NOMO-1 (cell line): ENCODE measurements around the gene HSD3B7.
"Not testable (repeated sequence)": the region's sequence is repeated elsewhere in the genome, so short reads cannot be mapped to it uniquely, and the experiment has no call there.

Source experiments
- DNase-seq, 2 experiments: peaks; one replicate each; lab custom pipeline; 2025; ENCODE audit not compliant: unreplicated experiment in 2 of 2; lab: John Stamatoyannopoulos, UW

HSD3B7 gene

DNA sequence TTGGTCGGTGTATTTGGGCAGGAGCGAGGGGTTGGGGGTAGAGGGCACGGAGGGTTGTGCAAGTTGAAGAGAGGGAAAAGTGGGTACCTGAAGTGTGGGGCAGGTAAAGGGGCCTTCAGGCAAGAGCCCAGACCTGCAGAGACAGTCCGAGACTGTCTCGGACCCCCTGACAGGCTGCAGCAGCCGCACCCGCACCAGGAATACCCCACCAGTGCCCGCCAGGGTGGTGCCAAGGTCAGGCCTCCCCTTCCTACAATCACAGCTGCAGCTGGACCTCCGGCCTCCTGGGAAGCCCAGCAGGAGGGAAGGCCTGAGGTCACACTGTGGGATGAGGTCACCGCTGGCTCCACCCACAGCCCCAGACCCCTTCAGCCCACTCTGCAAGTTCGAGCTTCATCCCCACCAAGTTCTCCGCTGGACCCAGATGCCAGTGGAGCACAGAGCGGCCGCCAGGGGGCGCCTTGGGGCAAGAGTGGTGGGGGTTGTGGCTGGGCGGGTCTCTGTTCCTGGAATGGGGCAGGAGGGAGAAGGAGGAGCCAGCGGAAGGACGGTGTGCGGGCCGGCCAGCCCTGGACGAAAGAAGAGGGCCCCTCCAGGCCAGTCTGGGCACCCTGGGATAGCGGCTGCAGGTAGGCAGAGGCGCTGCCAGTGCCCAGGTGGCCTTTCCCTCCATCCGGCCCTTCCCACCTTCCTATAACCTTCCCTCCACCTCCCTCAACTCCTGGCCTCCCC lies at the start of gene HSD3B7:
HSD3B7 (plus strand) TSS at position 539 of the 732 bp plus-strand sequence. CDS start 452 bp downstream, outside the sequence.
- peak; percentile 68 to 80 for DNase-seq

DNA sequence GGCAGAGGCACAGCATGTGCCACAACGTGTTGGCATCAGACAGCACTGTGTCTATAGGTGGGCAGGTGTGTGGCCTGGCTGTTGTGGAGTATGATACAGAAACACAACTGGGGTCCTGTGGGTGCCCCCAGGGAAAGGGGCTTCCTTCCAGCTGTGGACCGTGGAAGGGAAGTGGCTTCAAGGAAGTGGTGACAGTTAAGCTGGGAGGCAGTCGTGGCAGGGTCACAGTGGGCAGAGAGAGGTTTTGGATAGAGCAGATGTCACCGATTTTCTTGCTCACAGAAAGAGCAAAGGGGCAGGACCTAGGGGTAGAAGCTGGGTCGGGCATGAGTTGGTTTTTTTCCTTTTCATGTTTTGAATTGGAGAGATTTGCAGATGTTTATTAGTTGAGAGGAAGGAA lies 47.3 kb upstream of the HSD3B7 start:
- DNase-seq: no peak

GRCh38 chr16:30939571-30939970 lies 45.4 kb upstream of the HSD3B7 start:
- DNase-seq: not testable (repeated sequence)

DNA sequence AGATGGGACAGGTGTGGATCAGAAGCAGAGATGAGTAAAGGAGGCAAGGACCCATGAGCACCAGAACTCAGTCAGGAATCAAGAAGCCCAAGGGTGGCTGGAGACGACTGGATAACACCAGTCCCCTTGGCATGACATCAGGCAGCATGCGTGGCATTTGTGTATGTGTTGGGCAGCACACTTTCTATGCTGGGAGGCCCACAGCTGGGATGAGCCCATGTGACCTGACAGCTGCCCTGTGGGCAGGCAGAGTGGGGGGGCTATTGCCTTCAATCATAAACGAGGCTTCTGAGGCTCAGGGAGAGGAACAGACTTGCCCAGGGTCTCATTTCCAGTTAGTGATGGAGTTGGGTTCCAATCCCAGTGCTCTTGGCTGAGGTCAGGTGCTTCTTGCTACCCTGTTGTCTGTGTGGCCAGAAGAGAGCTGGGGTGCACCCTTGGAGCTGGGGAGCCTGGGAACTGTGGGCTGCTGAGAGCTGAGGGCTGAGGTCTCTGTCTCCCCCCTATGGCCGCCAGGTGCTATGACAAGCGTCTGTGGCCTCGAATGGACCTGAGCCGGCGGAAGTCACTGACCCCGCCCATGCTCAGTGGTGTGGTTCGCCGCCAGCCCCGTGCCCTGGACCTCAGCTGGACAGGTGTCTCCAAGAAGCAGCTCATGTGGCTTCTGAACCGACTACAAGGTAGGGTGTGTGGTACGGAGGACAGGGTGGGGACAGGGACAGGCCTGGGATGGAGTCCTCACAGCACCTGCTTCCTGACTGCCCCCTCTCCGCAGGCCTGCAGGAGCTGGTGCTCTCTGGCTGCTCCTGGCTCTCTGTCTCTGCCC lies 43.2 kb upstream of the HSD3B7 start:
- DNase-seq: peak; percentile 64 to 79

- DNase-seq: no peak
These were observed 42.6 kb upstream of the HSD3B7 start for GRCh38 chr16:30942426-30942806.

GRCh38 chr16:30944352-30944751 lies 40.7 kb upstream of the HSD3B7 start:
- no peak for DNase-seq

GRCh38 chr16:30946671-30947540 lies 38.1 kb upstream of the HSD3B7 start:
- no peak for DNase-seq

DNA sequence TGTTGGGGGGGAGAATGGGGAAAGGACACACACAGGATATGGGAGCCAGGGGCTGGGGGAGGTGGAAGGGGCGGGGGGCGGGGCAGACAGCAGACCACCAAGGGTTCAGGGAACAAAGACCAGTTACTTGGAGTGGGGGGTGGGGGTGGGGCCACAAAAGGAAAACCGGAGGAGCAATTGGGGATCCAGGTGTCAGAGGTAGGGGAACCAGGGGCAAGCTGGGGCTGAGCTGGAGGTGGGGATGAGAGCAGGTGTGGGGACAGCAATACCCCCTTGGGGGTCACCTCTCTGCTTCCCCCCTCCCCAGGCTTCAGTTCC lies 37.5 kb upstream of the HSD3B7 start:
- DNase-seq: no peak

GRCh38 chr16:30947859-30948666 lies 36.9 kb upstream of the HSD3B7 start:
- DNase-seq: no peak

- peak; percentile 81 to 82 for DNase-seq
These were observed 36.0 kb upstream of the HSD3B7 start, which contains the start of gene ORAI3 for GRCh38 chr16:30948667-30949649. Gene ORAI3 (plus strand): TSS chr16:30949068. CDS start chr16:30949290, 222 bp downstream.

- DNase-seq: peak; percentile 21 to 42
These were observed 35.1 kb upstream of the HSD3B7 start for GRCh38 chr16:30949650-30950515.

- DNase-seq: no peak
These were observed 34.4 kb upstream of the HSD3B7 start for GRCh38 chr16:30950516-30951065.

GRCh38 chr16:30951193-30951592 lies 33.8 kb upstream of the HSD3B7 start:
- no peak for DNase-seq

DNA sequence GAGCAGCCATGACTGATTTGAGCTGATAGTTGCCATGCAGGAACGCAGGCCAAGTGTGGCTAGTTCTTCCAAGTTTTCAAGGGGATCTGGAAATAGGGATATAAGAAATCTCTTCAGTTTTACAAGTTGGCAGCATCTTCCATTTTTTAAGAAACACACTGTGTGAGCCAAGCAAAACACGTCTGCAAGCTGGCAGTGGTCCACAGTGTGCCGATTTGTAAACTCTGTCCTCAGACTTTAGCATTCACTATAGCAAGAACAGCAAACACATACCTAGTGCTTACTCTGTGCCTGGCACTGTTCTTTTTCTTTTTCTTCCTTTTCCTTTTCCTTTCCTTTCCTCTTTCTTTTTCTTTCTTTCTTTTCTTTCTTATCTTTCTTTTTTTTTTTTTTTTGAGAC lies 33.3 kb upstream of the HSD3B7 start:
- no peak for DNase-seq

DNA sequence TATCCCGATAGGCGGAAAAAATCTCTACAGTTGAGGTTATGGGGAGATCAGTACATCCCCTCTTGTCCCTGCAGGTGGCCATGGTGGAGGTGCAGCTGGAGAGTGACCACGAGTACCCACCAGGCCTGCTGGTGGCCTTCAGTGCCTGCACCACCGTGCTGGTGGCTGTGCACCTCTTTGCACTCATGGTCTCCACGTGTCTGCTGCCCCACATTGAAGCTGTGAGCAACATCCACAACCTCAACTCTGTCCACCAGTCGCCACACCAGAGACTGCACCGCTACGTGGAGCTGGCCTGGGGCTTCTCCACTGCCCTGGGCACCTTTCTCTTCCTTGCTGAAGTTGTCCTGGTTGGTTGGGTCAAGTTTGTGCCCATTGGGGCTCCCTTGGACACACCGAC lies 31.9 kb upstream of the HSD3B7 start:
- DNase-seq: no peak

GRCh38 chr16:30953511-30954124 lies 31.4 kb upstream of the HSD3B7 start:
- DNase-seq: peak; percentile 41 to 67

DNA sequence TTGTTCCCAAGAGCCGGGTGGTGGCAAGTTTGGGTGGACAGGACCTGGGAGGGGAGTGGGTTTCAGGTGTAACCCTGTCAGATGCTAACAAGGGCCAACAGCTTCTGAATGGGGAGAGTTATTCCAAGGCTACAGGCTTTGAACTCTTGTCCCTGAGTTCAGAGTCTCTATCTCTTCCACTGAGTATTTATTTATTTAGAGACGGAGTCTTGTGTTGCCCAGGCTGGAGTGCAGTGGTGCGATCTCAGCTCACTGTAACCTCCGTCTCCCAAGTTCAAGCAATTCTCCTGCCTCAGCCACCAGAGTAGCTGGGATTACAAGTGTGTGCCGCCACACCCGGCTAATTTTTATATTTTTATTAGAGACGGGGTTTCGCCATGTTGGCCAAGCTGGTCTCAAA lies 30.0 kb upstream of the HSD3B7 start:
- no peak for DNase-seq
